Measurements from ENCODE around the gene TTLL6. TPM values are rescaled to one million over a fixed set of nuclear protein-coding genes. Genes with fewer than 3 reads are reported as not detected.
A peak's percentile ranks its signal among the peaks of the same experiment; 100 is the strongest.

TTLL6 gene
- total and polyA plus RNA-seq, 9 of the 15 experiments (the other 6 are each of a cell fraction or from before 2014, with no cell fraction given), result 0.05 TPM; not detected in 8

GRCh38 chr17:48825446-48826381, 8.7 kb upstream of the TTLL6 start (continued):
- peak; percentile 89 for TF ChIP-seq ZNF518B (CRISPR knock-in tag; IDR thresholded peaks at IDR 0.05)
- peak; percentile 80 for TF ChIP-seq ZNF707 (CRISPR knock-in tag; conservative IDR thresholded peaks at IDR 0.05)
- no peak for TF ChIP-seq MITF (IDR thresholded peaks at IDR 0.05)
- TF ChIP-seq HLTF (IDR thresholded peaks at IDR 0.05), result no peak
- TF ChIP-seq ZNF76 (CRISPR knock-in tag; IDR thresholded peaks at IDR 0.05; ENCODE audit: borderline replicate concordance), result peak; percentile 97
- TF ChIP-seq CGGBP1 (CRISPR knock-in tag; IDR thresholded peaks at IDR 0.05), result no peak
- TF ChIP-seq NFIX (CRISPR knock-in tag; IDR thresholded peaks at IDR 0.05; ENCODE audit: low read depth), result peak; percentile 66
- TF ChIP-seq CUX1 (CRISPR knock-in tag; IDR thresholded peaks at IDR 0.05), result peak; percentile 99
- TF ChIP-seq NR2F6 (CRISPR knock-in tag; IDR thresholded peaks at IDR 0.05), result peak; percentile 60; the same call in 1 of the 2 replicates
- peak; percentile 100 for TF ChIP-seq ZNF592 (IDR thresholded peaks at IDR 0.05)
- peak; percentile 94 for TF ChIP-seq ELF4 (CRISPR knock-in tag; IDR thresholded peaks at IDR 0.05)
